ENCODE results near the gene FHIT.

The FHIT gene

GRCh38 chr3:59839810-59840515, 1411.3 kb downstream of the FHIT start:
- H4K20me1 ChIP-seq (ENCODE audit: control insufficient read depth, insufficient read depth, low read depth, low read length), result no peaks in the 10 kb centered on the region
- H3K4me1 ChIP-seq (ENCODE audit: control insufficient read depth, low read length), result no peaks in the 10 kb centered on the region
- H3K4me2 ChIP-seq (ENCODE audit: low read length), result no peak overlapping the region
- no peaks in the 10 kb centered on the region for H3K79me2 ChIP-seq (ENCODE audit: control insufficient read depth, low read length)
- H3K9me3 ChIP-seq (ENCODE audit: control insufficient read depth, insufficient read depth, low read length), result no peaks in the 10 kb centered on the region
- H3K4me3 ChIP-seq (ENCODE audit: low read length), result no peak overlapping the region
- H3K27ac ChIP-seq (ENCODE audit: low read depth, low read length), result no peak overlapping the region
- no peaks in the 10 kb centered on the region for H3K9me2 ChIP-seq (replicated peaks; ENCODE audit: control insufficient read depth, low read length)
- no peaks in the 10 kb centered on the region for H3K36me3 ChIP-seq (ENCODE audit: control insufficient read depth, low read length)
- no peaks in the 10 kb centered on the region for H3F3A ChIP-seq (ENCODE audit: control insufficient read depth, insufficient read depth)
- TF ChIP-seq CTCF (IDR thresholded peaks at IDR 0.05; ENCODE audit: low read depth, low read length, poor library complexity, severe bottlenecking) (no peak), EZH2phosphoT487 (IDR thresholded peaks at IDR 0.05; ENCODE audit: borderline replicate concordance, low read length) (no peak)
- H3K27me3 ChIP-seq (ENCODE audit: control insufficient read depth, low read length), result no peaks in the 10 kb centered on the region

DNA sequence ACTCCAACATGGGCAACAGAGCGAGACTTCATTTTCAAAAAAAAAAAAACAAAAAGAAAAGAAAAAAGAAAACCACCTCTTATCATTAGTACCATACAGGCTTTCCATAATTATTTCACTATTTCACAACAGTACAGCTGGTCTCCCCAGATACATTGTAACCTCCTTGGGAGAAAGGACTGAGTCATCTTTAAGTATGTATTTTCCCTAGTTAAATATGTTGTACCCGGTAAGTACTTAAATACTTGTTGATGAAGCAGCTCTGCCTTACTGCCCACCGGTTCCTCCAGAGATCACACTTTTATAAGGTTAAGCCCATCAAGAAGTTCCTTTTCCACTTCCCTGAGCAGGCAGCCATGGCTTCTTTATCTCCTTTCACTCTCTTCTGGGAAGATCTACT, 1412.0 kb downstream of the FHIT start:
- no peaks in the 10 kb centered on the region for H3K9me2 ChIP-seq (replicated peaks; ENCODE audit: control insufficient read depth, low read length)
- no peak overlapping the region for H3K4me3 ChIP-seq (ENCODE audit: low read length)
- no peaks in the 10 kb centered on the region for H3K4me1 ChIP-seq (ENCODE audit: control insufficient read depth, low read length)
- no peak for TF ChIP-seq EZH2phosphoT487 (IDR thresholded peaks at IDR 0.05; ENCODE audit: borderline replicate concordance, low read length)
- no peak for TF ChIP-seq CTCF (IDR thresholded peaks at IDR 0.05; ENCODE audit: low read depth, low read length, poor library complexity, severe bottlenecking)
- no peak overlapping the region for H3K4me2 ChIP-seq (ENCODE audit: low read length)
- H3F3A ChIP-seq (ENCODE audit: control insufficient read depth, insufficient read depth), result no peaks in the 10 kb centered on the region
- no peaks in the 10 kb centered on the region for H3K9me3 ChIP-seq (ENCODE audit: control insufficient read depth, insufficient read depth, low read length)
- H3K36me3 ChIP-seq (ENCODE audit: control insufficient read depth, low read length), result no peaks in the 10 kb centered on the region
- no peaks in the 10 kb centered on the region for H3K27me3 ChIP-seq (ENCODE audit: control insufficient read depth, low read length)
- H3K79me2 ChIP-seq (ENCODE audit: control insufficient read depth, low read length), result no peaks in the 10 kb centered on the region
- H3K27ac ChIP-seq (ENCODE audit: low read depth, low read length), result no peak overlapping the region
- H4K20me1 ChIP-seq (ENCODE audit: control insufficient read depth, insufficient read depth, low read depth, low read length), result no peaks in the 10 kb centered on the region

DNA sequence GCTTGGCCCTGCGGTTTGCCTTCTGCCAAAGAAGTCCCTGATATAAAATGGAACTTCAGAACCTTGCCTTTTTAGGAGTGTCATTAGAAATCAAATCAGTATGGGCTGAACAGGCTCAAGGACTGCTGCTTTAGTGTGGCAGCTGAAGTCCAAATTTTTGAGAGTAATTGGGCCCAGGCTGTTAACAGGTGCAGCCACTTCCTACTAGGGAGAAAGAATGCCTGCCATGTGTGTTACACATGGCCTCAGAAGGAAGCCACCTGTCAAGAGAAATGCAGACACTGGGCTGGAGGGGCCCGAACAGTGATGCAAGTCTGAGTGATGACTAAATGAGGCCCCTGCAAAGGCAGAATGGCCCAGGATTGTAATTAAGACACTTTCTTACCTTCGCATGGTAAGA, 1414.7 kb downstream of the FHIT start:
- Histone ChIP-seq H3K9me2 (replicated peaks; ENCODE audit: control insufficient read depth, low read length) (no peaks in the 10 kb centered on the region), H3K9me3 (ENCODE audit: control insufficient read depth, insufficient read depth, low read length) (no peaks in the 10 kb centered on the region), H3K79me2 (ENCODE audit: control insufficient read depth, low read length) (no peaks in the 10 kb centered on the region), H3K27me3 (ENCODE audit: control insufficient read depth, low read length) (no peaks in the 10 kb centered on the region), H4K20me1 (ENCODE audit: control insufficient read depth, insufficient read depth, low read depth, low read length) (no peaks in the 10 kb centered on the region), H3K4me3 (ENCODE audit: low read length) (no peak overlapping the region), H3K27ac (ENCODE audit: low read depth, low read length) (no peak overlapping the region), H3K4me1 (ENCODE audit: control insufficient read depth, low read length) (no peaks in the 10 kb centered on the region), H3F3A (ENCODE audit: control insufficient read depth, insufficient read depth) (no peaks in the 10 kb centered on the region), H3K36me3 (ENCODE audit: control insufficient read depth, low read length) (no peaks in the 10 kb centered on the region), H3K4me2 (ENCODE audit: low read length) (no peak overlapping the region)
- TF ChIP-seq CTCF (IDR thresholded peaks at IDR 0.05; ENCODE audit: low read depth, low read length, poor library complexity, severe bottlenecking), result no peak
- no peak for TF ChIP-seq EZH2phosphoT487 (IDR thresholded peaks at IDR 0.05; ENCODE audit: borderline replicate concordance, low read length)
